LoVo (cell line): ENCODE data around the gene PIGV.

ENCODE experiments used
- DNase-seq: peaks from one replicate; pipeline ENCODE4 v3.0.0-alpha.2; 2016; ENCODE audit warnings: low spot score

PIGV gene

DNA sequence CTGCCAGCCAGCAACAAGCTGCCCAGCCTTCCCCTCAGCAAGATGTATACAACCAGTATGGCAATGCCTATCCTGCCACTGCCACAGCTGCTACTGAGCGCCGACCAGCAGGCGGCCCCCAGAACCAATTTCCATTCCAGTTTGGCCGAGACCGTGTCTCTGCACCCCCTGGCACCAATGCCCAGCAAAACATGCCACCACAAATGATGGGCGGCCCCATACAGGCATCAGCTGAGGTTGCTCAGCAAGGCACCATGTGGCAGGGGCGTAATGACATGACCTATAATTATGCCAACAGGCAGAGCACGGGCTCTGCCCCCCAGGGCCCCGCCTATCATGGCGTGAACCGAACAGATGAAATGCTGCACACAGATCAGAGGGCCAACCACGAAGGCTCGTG is 13.3 kb upstream of the PIGV start:
- no peak for DNase-seq

- no peak for DNase-seq
Measured at GRCh38 chr1:26775666-26776065, 12.1 kb upstream of the PIGV start.

- no peak for DNase-seq
Measured at GRCh38 chr1:26779098-26779668, 8.6 kb upstream of the PIGV start.

DNA sequence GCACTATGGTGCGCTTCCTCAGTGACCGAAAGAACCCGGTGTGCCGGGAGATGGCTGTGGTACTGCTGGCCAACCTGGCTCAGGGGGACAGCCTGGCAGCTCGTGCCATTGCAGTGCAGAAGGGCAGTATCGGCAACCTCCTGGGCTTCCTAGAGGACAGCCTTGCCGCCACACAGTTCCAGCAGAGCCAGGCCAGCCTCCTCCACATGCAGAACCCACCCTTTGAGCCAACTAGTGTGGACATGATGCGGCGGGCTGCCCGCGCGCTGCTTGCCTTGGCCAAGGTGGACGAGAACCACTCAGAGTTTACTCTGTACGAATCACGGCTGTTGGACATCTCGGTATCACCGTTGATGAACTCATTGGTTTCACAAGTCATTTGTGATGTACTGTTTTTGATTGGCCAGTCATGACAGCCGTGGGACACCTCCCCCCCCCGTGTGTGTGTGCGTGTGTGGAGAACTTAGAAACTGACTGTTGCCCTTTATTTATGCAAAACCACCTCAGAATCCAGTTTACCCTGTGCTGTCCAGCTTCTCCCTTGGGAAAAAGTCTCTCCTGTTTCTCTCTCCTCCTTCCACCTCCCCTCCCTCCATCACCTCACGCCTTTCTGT is 7.3 kb upstream of the PIGV start:
- DNase-seq, result no peak

GRCh38 chr1:26781206-26781825 is 6.4 kb upstream of the PIGV start:
- no peak for DNase-seq

GRCh38 chr1:26782521-26783212 is 5.1 kb upstream of the PIGV start:
- no peak for DNase-seq

DNA sequence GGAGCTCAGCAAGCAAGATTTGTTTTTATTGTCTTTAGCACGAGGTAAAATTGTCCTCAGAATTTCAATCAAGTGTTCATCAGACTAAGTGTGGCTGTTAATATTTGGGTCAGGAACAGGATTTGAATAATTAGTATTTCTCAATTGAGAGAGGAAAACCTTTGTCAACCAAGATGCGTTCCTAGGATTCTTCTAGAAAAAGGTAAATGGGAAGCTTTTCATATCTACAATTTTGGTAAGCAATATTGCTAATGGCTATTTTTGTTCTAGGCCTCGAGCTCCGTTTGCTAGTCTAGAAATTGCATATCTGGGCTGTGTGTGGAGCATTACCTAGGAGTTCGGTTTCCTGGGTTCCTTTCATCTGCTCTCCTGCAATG is 4.1 kb upstream of the PIGV start:
- no peak for DNase-seq

GRCh38 chr1:26784023-26784871 is 3.5 kb upstream of the PIGV start:
- DNase-seq, result peak; percentile 19

- DNase-seq, result no peak
Measured at GRCh38 chr1:26784886-26785285, 2.9 kb upstream of the PIGV start.

DNA sequence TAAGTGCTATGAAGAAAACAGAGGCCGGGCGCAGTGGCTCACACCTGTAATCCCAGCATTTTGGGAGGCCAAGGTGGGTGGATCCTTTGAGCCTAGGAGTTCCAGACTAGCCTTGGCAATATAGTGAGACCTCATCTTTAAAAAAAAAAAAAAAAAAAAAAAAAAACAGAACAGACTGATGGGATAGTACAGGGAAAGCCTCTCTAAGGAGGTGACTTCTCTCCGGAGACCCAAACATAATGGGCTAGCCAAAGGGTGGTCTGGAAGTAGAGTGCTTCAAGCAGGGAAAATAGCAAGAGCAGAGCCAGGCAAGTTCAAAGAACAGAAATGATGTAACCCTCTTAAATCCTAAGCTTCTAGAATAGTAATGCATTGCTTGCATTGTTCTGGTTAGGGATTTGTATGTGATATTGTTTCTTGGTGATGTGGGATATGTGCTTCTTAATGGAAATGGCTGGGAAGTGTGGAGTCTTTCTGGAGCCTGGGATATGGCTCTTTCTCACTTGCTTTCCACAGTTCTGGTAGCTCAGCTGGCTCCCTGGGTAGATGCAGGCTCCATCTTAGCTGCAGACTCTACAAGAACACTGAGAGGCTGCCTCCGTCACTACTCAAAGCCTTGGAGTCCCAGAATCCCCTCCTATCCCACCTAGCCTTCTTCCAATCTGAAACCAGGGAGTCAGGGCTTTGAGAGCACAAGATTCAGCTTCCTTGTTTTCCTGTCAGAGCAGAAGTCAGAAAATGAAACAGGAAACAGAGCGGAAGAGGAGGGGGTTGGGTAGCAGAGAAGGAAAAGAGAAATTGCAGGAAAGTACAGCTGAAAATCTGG is 1.9 kb upstream of the PIGV start:
- DNase-seq, result no peak

DNA sequence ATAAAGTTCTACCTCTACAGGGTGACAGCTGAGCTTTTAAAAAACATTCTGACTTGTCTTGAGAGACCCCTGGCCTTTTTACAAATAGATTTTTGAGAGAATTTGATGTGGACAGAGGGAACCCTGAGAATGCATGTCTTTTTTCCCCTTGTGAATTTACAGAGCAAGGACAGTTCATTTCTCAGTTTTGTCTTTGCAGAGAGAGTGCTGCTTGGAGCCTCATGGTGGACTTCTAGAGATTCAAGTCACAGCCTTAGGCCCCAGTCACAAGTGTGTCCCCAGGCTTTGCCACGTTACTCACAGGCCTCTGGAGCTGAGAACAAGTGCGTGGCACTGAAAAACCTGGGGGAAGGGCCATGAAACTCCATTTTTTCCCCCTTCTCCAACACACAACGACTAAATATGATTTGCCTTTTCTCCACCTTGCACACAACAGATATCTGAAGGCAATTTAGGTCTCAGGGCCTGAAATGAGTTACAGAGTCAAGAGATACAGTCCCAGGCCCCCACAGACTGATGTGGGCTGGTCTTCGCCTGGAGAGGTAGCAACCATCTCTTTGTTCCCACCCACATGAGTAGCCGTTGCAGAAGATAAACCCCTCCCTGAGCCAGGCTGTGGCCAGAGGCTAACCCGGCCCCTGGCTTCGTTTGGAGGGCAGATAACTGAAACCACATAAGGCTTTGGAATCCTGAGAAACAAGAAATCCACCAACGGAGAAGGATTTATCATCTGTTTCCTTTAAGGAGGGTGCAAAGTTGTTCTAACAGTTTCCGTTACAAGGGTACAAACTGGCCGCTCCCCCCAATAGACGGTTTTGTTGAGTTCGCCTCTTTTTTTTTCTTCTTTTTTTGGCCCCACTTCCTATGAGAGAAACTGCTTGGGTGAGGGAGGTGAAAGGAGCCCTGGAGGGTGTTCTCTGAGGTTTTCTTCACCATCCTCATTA is 1.0 kb upstream of the PIGV start:
- DNase-seq, result peak; percentile 19

GRCh38 chr1:26787381-26787705 is 407 bp upstream of the PIGV start:
- no peak for DNase-seq

- no peak for DNase-seq
Measured at GRCh38 chr1:26788515-26788785, 700 bp downstream of the PIGV start.

DNA sequence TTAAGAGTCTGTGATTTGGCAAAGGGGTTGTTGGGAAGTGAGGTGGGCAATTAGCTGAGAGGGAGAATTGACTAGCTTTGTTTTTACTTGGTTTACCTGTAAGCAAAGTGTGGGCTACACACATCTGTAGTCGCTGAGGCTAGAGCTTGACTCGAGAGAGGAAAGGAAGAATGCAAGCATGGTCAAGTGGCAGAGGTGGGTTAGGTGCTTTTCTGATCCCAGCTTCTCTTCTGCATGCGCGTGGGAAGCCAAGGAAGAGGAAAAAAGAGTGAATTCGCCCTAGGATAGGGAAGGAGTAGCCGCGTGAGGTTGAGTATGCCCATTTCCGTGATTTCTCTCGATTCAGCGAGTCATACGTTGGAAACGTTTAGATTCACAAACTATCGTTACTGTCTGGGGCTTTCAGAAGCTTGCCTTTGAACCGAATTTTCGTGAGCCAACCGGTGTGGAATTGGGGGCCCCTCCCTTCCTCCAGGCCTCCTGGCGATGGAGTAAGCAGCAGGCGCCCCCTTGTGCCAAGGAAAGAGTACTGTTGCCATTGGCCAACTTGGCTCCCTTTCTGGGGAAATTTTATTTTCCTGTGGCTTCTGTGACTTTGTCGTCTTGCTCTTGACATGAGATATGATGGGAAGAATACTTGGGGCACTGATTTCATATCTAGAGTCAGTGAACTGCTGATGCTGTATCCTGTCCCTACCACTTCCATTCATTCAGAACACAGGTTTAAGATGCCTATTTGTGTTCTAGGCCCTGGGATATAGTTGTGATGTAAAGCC is 1.3 kb downstream of the PIGV start:
- DNase-seq, result peak; percentile 91

DNA sequence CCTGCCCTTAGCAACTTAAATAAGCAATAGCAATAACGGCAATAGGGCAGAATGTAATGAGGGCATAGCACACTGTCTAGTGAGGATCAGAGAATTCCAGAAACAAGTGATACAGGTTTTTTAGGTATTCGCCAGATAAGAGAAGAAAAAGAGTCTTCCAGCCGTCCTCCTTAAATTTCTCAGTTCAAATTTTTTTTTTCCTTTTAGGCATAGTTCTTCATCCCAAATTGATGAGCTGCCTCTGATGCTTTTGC is 1.8 kb downstream of the PIGV start:
- DNase-seq, result no peak

DNA sequence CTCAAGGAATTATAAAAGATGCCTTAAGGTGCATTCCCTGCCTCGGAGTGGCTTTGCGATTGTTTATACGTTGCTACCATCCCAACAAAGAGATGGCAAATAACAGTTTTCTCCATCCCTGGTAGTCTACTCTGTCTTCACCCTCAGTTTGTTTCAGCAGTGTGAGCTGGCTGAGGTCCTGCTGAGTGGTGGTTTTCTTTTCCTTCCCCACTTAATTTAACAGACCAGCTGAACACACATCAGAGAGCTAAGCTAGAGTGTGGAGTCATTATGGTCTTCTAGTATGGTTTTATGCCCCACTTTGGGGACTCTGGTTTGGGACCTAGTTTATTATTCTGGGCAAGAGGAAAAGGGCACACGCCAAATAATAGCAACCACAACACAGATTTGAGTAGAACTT is 2.2 kb downstream of the PIGV start:
- no peak for DNase-seq

DNA sequence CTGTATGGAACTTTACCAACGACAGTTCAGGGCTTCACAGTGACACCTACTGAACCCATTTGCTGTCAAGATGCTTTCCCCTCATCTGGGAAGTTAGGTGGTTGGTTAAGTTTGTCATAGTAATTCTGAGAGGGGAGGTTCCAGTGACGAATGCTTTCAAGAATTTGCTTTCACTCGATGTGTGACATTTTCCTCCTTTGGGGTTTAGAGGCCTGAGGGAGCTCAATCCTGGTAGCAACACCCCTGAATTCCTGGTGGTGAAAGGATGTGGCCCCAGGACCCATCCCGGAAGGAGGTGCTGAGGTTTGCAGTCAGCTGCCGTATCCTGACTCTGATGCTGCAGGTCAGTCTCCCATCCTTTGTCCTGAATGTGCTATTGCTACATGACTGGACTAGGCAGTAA is 2.8 kb downstream of the PIGV start:
- no peak for DNase-seq

DNA sequence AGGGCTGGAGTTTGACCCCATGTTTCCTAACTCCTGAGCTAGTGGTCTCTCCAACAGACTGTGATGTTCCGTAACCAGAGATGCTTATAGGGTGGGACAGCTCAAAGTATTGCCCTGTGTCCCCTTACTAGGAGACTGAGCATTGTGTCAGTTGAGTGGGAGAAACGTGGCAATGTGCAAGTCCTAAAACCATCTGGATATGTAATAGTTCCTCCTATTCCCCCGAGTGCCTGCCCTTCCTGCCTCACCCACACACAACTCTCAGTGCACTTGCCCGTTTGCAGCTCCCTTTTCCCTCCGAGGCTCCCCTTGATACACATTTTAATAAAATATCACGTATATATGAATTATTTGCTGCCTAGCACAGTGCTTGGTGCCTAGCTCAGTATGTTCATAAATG is 3.4 kb downstream of the PIGV start:
- no peak for DNase-seq

DNA sequence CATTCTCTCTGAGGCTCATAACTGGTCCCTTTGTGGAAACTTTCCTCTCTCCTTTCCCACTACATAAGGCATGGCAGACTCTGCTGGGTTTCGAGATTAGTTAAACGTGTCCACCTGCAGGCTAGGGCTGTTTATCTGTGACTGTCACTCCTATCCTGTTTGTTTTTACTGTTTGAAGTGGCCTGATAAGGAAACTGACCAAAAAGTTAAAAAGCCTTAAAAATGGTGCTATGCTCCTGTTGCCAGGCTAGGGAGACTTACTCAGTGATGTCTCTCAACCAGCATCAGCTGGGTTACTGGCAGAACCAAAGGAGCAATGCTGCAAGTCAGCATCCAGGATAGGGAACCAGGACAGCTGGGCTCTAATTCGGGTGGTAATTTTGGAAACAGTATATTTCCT is 3.9 kb downstream of the PIGV start:
- DNase-seq, result no peak

DNA sequence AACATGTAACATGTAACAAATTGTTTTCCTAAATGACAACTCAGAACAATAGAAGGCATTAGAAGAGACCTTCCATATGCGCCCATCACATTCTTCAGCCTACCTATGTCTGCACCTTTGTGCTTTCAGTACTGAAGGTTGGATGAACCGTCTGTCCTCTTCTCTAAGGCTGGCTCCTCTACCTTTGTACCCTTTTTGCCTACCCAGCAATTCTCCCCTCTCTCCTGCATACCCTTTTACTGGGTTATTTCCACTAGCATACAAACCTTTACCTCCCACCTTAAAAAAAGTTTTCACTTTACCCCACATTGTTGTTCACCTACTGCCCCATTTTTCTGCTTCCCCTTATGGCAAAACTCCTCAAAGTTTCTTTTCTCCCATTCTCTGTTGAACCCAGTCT is 5.2 kb downstream of the PIGV start:
- no peak for DNase-seq
